Thoracic aorta (tissue), 2 donors: ENCODE results near the gene EIF4E3. TPM values are rescaled to one million over a fixed set of nuclear protein-coding genes. Genes with fewer than 3 reads are reported as not detected.

Experiments
- ATAC-seq: fragments of 150-250 bp; one replicate; pipeline ENCODE4 v1.8.0; 2017; ENCODE audit warnings: low read depth; ENCODE audit not compliant: insufficient number of reproducible peaks, low FRiP score
- DNase-seq: peaks from one replicate; pipeline ENCODE4 v3.0.0-alpha.2; 2020; ENCODE audit warnings: low spot score
- H3K27ac ChIP-seq, 2 donors: fragments of 200-600 bp; sonication (generic); 1 replicate in 1 of 2; 2 replicates in 1 of 2; pipeline ENCODE4 v1.5.1; 2016; ENCODE audit warnings: mild to moderate bottlenecking in 2 of 2, moderate library complexity in 2 of 2
- H3K27me3 ChIP-seq: fragments of 200-600 bp; sonication (generic); replicated peaks from 2 replicates; pipeline ENCODE4 v1.6.0; 2016; ENCODE audit warnings: mild to moderate bottlenecking; ENCODE audit not compliant: insufficient read depth
- H3K36me3 ChIP-seq: fragments of 200-600 bp; sonication (generic); one replicate; pipeline ENCODE4 v1.5.1; 2016
- H3K4me1 ChIP-seq, 2 donors: fragments of 200-600 bp; sonication (generic); 1 replicate in 1 of 2; 2 replicates in 1 of 2; pipeline versions ENCODE4 v1.5.1 to v1.6.0; 2016; ENCODE audit warnings: low read depth in 2 of 2, mild to moderate bottlenecking in 1 of 2; ENCODE audit not compliant: control insufficient read depth in 1 of 2
- H3K4me3 ChIP-seq: fragments of 200-600 bp; sonication (generic); 2 replicates; pipeline ENCODE4 v1.5.1; 2016; ENCODE audit warnings: mild to moderate bottlenecking
- H3K9me3 ChIP-seq: fragments of 200-600 bp; sonication (generic); 2 replicates; pipeline ENCODE4 v1.5.1; 2016
- total RNA-seq, 2 donors: library from RNA; depleted of rRNA; stranded (reverse); fragments of >200 nt; gene quantifications; one replicate each; pipeline versions ENCODE4 v1.1.0 to v1.2.3, GENCODE V29; 2016
- TF ChIP-seq, protein P1 (sequence below): fragments of 200-600 bp; sonication (generic); IDR thresholded peaks from one replicate; pipeline ENCODE4 v1.5.1; 2019; ENCODE audit warnings: antibody characterized with exemption

EIF4E3 gene
- total RNA-seq, 2 donors from 2014 or later: 8.8 to 12.1 TPM

DNA sequence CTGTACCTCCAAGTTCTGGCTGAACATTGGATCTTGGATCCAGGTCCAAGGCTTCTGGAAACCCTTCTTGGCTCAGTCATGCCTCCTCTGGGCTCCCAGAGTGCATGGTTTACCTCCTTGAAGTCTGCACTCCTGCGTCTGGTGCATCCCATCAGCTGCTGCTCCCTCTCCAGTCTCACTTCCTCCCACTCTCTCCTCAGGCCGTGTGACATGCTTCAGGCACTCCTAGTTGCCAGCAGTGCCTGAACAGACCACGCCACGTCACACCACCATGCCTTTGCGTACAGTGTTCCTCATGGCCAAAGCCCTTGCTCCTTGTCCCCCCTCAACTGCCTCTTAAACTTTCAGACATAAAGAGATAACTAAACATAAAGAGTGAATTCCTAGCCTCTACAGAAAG lies 34.2 kb upstream of the EIF4E3 start:
- Histone ChIP-seq H3K27me3 (no peaks in the 10 kb centered on the region), H3K36me3 (no peaks in the 10 kb centered on the region), H3K27ac (no peak overlapping the region), H3K4me1 (no peaks in the 10 kb centered on the region), H3K9me3 (no peaks in the 10 kb centered on the region), H3K4me3 (no peak overlapping the region)
- ATAC-seq (no peak), DNase-seq (no peak)
- TF ChIP-seq, protein P1, sequence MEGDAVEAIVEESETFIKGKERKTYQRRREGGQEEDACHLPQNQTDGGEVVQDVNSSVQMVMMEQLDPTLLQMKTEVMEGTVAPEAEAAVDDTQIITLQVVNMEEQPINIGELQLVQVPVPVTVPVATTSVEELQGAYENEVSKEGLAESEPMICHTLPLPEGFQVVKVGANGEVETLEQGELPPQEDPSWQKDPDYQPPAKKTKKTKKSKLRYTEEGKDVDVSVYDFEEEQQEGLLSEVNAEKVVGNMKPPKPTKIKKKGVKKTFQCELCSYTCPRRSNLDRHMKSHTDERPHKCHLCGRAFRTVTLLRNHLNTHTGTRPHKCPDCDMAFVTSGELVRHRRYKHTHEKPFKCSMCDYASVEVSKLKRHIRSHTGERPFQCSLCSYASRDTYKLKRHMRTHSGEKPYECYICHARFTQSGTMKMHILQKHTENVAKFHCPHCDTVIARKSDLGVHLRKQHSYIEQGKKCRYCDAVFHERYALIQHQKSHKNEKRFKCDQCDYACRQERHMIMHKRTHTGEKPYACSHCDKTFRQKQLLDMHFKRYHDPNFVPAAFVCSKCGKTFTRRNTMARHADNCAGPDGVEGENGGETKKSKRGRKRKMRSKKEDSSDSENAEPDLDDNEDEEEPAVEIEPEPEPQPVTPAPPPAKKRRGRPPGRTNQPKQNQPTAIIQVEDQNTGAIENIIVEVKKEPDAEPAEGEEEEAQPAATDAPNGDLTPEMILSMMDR: no peak

DNA sequence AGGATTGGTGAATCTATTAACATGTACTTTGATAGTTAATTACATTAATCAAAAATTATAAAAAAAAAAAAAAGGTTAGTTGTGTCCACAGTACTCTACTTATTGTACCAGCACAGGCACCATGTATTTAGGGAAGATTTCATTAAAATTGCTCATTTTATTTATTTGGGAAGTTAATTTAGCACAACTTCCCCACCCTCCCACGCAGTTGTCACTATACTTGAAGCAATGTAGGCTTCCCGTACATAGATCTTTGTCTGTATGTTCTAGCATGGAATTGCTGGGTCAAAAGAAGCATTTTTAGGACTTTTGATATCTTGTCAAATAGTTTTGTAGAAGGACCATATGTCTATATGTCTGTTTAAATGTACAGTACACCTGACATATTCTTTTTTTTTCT lies 32.9 kb upstream of the EIF4E3 start:
- ATAC-seq: no peak

DNA sequence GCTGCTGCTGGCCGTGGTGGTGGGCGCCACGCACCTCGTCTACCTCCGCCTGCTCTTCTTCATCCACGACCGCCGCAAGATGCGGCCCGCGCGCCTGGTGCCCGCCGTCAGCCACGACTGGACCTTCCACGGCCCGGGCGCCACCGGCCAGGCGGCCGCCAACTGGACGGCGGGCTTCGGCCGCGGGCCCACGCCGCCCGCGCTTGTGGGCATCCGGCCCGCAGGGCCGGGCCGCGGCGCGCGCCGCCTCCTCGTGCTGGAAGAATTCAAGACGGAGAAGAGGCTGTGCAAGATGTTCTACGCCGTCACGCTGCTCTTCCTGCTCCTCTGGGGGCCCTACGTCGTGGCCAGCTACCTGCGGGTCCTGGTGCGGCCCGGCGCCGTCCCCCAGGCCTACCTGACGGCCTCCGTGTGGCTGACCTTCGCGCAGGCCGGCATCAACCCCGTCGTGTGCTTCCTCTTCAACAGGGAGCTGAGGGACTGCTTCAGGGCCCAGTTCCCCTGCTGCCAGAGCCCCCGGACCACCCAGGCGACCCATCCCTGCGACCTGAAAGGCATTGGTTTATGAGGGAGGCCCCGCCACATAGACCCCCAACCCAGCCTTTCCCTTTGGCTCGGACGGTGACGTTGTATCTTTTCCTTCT lies 29.5 kb upstream of the EIF4E3 start:
- H3K9me3 ChIP-seq: no peaks in the 10 kb centered on the region
- H3K27ac ChIP-seq: no peak overlapping the region
- TF ChIP-seq, protein P1: no peak
- ATAC-seq (no peak), DNase-seq (no peak)
- no peaks in the 10 kb centered on the region for H3K27me3 ChIP-seq
- no peaks in the 10 kb centered on the region for H3K4me1 ChIP-seq
- H3K36me3 ChIP-seq: no peaks in the 10 kb centered on the region
- H3K4me3 ChIP-seq: peak overlapping the region; percentile 59

More for the DNA sequence above, 32.9 kb upstream of the EIF4E3 start:
- TF ChIP-seq, protein P1: no peak
- H3K27me3 ChIP-seq: no peaks in the 10 kb centered on the region
- no peak overlapping the region for H3K4me3 ChIP-seq
- H3K9me3 ChIP-seq: no peaks in the 10 kb centered on the region
- H3K27ac ChIP-seq: no peak overlapping the region
- no peaks in the 10 kb centered on the region for H3K4me1 ChIP-seq
- no peaks in the 10 kb centered on the region for H3K36me3 ChIP-seq
- no peak for DNase-seq

DNA sequence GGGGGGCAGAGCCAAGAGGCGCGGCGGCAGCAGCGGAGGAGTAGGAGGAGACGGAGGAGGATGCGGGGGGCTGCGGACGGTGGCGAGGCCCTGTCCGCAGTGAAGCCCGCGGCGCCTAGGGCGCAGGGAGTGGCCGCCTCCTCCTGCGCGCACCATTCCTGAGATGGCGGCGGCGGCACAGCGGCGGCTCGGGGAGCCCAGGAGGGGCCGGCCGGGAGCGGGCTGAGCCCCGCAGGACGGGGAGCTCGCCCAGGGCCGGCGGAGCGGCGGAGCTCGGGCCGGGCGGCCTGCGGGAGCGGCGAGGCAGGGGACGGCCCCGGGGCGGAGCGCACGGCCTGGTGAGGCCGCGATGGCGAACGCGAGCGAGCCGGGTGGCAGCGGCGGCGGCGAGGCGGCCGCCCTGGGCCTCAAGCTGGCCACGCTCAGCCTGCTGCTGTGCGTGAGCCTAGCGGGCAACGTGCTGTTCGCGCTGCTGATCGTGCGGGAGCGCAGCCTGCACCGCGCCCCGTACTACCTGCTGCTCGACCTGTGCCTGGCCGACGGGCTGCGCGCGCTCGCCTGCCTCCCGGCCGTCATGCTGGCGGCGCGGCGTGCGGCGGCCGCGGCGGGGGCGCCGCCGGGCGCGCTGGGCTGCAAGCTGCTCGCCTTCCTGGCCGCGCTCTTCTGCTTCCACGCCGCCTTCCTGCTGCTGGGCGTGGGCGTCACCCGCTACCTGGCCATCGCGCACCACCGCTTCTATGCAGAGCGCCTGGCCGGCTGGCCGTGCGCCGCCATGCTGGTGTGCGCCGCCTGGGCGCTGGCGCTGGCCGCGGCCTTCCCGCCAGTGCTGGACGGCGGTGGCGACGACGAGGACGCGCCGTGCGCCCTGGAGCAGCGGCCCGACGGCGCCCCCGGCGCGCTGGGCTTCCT lies 28.8 kb upstream of the EIF4E3 start, which contains the start of gene GPR27:
Gene GPR27 (plus strand): TSS at position 155 of the 909 bp plus-strand sequence. CDS start 195 bp downstream, at position 350.
- no peaks in the 10 kb centered on the region for H3K9me3 ChIP-seq
- no peak for ATAC-seq
- H3K27ac ChIP-seq: no peak within 1 kb of the TSS
- DNase-seq: no peak
- no peaks in the 10 kb centered on the region for H3K4me1 ChIP-seq
- no peaks in the 10 kb centered on the region for H3K27me3 ChIP-seq
- TF ChIP-seq, protein P1: no peak
- no peaks in the 10 kb centered on the region for H3K36me3 ChIP-seq
- peak within 1 kb of the TSS; percentile 59 for H3K4me3 ChIP-seq
